Testis (tissue), 2 donors: ENCODE measurements around the gene ARF3.

Experiments used
- CTCF ChIP-seq, 3 experiments: fragments of 450-650 bp in 2 of 3; fragments of 200-600 bp in 1 of 3; sonication (generic) in 1 of 3; IDR thresholded peaks; one replicate each; pipeline ENCODE4 v1.5.1; 2016 to 2019; ENCODE audit warnings: antibody characterized with exemption in 3 of 3, mild to moderate bottlenecking in 2 of 3, moderate library complexity in 1 of 3
- POLR2A ChIP-seq: fragments of 450-650 bp; IDR thresholded peaks from one replicate; pipeline ENCODE4 v1.6.1; 2017; ENCODE audit warnings: antibody characterized with exemption, mild to moderate bottlenecking, moderate library complexity

GRCh38 chr12:48993787-48994186 is 36.5 kb upstream of the ARF3 start:
- no peak for TF ChIP-seq CTCF (IDR thresholded peaks at IDR 0.05)
- no peak for TF ChIP-seq POLR2A
